Measurements from ENCODE around the gene TRIM29. TPM values are rescaled to one million over a fixed set of nuclear protein-coding genes. Genes with fewer than 3 reads are reported as not detected.

Gene TRIM29
- total RNA-seq, 1 donor from 2014 or later, result not detected

- intact Hi-C loops (cut with DNase I), result no loop called here
- ATAC-seq, result peak; percentile 8
- DNase-seq (ENCODE audit: missing footprints), result no peak
Observed at GRCh38 chr11:120142441-120143100, 4.7 kb upstream of the TRIM29 start.

- intact Hi-C loops (cut with DNase I), result no loop called here
- DNase-seq (ENCODE audit: missing footprints) (no peak), ATAC-seq (no peak)
Observed at GRCh38 chr11:120141768-120142423, 4.0 kb upstream of the TRIM29 start.

GRCh38 chr11:120141113-120141767 lies 3.3 kb upstream of the TRIM29 start:
- ATAC-seq, result no peak

DNA sequence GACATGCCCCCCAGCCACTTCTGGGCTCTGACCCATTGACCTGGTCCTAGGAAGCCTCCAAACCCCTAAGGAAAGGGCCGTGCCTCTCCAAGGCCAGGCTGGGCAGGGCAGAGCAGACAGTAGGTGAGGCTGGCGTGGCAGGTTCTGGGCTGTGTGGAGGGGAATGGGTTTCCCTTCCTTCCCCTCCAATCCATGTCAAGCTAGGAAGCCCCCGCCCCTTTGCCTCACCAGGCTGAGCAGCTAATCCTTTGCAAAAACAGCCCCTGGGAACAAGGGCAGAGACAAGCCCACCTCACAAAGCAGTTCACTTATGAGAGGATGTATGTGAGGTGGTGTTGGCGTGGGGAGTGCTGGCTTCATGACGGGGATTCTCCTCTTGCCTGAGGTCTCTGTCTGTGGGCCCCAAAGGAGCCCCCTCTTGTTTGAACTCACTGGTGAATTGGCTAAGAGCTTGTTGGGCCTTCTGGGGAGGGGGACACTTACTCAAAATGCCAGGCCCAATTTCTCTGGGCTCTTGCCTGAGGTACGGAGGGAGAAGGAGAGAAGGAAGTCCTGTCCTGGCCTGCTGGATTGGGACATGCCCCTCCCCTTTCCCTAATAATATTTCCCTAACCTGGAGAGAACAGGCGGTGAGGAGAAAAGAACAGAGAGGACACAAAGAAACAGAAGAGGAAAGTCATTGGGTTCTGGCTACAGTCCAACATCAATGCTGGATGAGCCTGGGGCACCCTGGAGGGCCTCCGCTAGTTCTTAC lies 1.6 kb upstream of the TRIM29 start:
- intact Hi-C loops (cut with DNase I), result no loop called here
- DNase-seq (ENCODE audit: missing footprints) (no peak), ATAC-seq (no peak)

More at GRCh38 chr11:120141113-120141767, 3.3 kb upstream of the TRIM29 start:
- intact Hi-C loops (cut with DNase I), result no loop called here
- no peak for DNase-seq (ENCODE audit: missing footprints)

- DNase-seq (ENCODE audit: missing footprints), result peak; percentile 61
- ATAC-seq, result no peak
- intact Hi-C loops (cut with DNase I), result no loop called here
Observed at GRCh38 chr11:120137187-120137610, 714 bp downstream of the TRIM29 start.

GRCh38 chr11:120136356-120136755 lies 1.6 kb downstream of the TRIM29 start:
- DNase-seq (ENCODE audit: missing footprints) (peak; percentile 45), ATAC-seq (no peak)
- intact Hi-C loops (cut with DNase I), result no loop called here

DNA sequence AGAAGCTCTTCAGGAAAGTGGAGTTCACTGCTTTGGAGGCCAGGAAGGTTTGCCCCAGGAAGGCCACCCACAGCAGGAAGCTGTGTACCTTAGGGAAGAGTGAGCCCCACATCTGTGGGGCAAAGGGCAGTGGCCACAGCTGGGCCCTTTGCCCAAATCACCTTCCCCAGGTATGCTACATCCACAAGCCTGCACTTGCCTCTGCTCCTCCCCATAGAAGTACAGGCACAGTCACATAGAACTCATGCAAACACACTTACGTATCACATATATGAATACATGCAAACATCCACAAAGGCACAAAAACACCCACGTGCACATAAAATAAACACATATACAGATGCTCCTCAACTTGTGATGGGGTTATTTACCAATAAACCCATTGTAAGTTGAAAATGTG lies 2.1 kb downstream of the TRIM29 start:
- peak; percentile 11 for DNase-seq (ENCODE audit: missing footprints)
- intact Hi-C loops (cut with DNase I), result no loop called here
- ATAC-seq, result no peak

- intact Hi-C loops (cut with DNase I), result no loop called here
- ATAC-seq (no peak), DNase-seq (ENCODE audit: missing footprints) (peak; percentile 31)
Observed at GRCh38 chr11:120134931-120135228, 3.0 kb downstream of the TRIM29 start.

- DNase-seq (ENCODE audit: missing footprints), result peak; percentile 30
- no peak for ATAC-seq
- intact Hi-C loops (cut with DNase I), result no loop called here
Observed at GRCh38 chr11:120134106-120134930, 3.6 kb downstream of the TRIM29 start.

GRCh38 chr11:120133216-120134105 lies 4.5 kb downstream of the TRIM29 start:
- ATAC-seq (no peak), DNase-seq (ENCODE audit: missing footprints) (peak; percentile 51)
- intact Hi-C loops (cut with DNase I), result no loop called here

DNA sequence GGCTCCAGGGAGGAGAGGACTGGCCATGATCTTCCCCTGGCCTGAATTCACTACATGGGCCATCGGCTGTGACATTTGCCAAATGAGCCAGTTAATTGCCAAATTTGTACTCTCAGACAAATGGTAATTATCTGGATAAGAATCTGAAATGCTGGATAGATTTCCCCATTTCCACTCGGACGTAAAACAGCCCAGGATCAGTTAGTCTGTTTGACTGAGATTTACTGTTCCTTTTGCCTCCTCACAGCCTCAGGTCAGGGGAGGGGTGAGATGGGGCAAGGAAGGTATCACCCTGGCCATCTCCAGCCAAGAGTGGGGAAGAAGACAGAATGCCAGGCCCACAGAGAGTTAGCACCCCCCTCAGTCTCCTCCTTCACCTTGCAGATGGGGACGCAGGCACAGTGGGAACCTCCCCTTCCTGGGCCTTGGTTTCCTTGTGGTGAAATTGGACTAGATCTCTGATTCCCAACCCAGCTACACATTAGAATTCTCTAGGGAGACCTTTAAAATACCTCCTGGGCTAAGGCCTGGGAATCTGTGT lies 5.2 kb downstream of the TRIM29 start:
- no peak for ATAC-seq
- peak; percentile 11 for DNase-seq (ENCODE audit: missing footprints)
- intact Hi-C loops (cut with DNase I), result no loop called here

DNA sequence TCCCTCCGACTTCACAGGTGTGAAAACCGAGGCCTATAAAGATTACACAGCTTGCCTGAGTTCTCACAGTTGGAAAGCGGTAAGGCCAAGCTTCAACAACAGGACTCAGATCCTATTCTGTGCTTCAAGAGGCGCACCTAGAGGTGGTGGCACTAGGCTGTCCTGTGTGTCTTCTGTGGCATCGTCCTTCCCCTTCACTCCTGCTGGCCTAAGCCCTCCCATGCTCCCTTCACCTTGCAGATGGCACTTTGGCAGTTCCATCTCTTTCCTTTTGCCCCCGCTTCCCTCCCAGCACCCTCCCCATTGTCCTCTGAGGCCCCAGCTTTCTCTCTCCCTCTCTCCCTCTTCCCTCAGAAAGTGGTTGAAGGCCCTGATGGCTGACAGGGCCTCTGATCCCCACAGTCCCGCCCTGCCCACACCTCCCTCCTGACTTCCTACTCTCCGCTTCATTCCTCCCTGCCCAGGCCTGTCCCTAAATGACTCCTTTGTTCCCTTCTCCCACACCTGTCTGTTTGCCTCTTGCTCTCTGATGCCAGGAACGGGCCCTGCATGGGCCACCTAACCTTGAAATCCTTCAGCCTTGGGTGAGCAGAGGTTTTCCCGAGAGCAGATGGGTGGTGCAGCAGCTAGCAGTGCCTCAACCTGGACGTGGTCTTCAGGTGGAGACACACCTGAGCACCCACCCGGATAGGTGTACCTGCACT lies 5.8 kb downstream of the TRIM29 start:
- DNase-seq (ENCODE audit: missing footprints) (no peak), ATAC-seq (no peak)
- intact Hi-C loops (cut with DNase I), result no loop called here

GRCh38 chr11:120130991-120131760 lies 6.7 kb downstream of the TRIM29 start:
- intact Hi-C loops (cut with DNase I), result no loop called here
- DNase-seq (ENCODE audit: missing footprints) (no peak), ATAC-seq (no peak)

DNA sequence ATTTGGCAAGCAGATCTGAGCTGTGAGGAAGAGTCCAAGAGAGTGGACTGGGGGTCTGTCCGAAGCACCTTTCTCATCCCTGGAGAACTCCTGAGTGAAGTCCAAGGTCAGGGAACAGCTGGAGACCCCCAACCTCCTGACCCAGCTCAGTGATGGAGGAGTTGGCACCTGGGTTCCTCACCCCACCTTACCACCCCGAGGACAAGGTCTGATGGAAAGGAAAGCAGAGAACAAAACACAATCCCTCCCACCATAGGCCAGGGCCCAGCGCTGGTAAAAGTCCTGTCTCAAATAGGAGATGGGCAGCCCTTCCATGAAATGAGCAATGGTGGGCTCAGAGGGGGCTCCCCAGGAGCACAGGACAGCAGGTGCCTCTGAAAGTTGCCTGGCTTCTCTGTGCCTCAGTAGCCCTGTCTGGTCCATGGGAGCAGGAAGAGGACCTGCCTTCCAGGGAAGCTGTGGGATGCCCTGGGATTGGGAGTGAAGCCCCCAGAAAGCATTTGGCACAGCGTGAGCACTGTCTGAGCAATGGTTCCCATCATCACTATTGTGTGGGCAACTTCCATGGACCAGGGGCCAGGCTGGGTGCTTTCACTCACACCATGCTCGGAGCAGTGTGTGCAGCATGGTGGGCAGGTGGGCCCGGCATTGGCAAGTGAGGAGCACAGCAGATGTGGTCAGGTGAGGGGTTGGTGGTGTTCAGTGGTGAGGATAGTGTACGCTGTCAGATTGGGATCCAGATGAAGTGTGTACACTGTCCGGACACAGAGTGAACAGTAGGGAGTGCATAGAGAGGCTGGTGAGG lies 7.5 kb downstream of the TRIM29 start:
- intact Hi-C loops (cut with DNase I), result no loop called here
- ATAC-seq (no peak), DNase-seq (ENCODE audit: missing footprints) (no peak)

- intact Hi-C loops (cut with DNase I), result no loop called here
- DNase-seq (ENCODE audit: missing footprints) (peak; percentile 20), ATAC-seq (no peak)
Observed at GRCh38 chr11:120129570-120129969, 8.3 kb downstream of the TRIM29 start.
